ENCODE results near the gene WDHD1. TPM values are rescaled to one million over a fixed set of nuclear protein-coding genes. Genes with fewer than 3 reads are reported as not detected.
A peak's percentile ranks its signal among the peaks of the same experiment; 100 is the strongest.

The WDHD1 gene
- total RNA-seq, 1 experiment from 2014 or later = 6.5 TPM

- Mint-ChIP-seq H3K9me3 (ENCODE audit: unreplicated experiment) (no peaks in the 10 kb centered on the region), H3K27ac (ENCODE audit: low read depth, unreplicated experiment) (no peak overlapping the region), H3K4me3 (ENCODE audit: unreplicated experiment) (no peak overlapping the region), H3K36me3 (ENCODE audit: insufficient read depth, unreplicated experiment) (no peaks in the 10 kb centered on the region), H3K4me1 (ENCODE audit: insufficient read depth, unreplicated experiment) (peaks cover 6% of the 10 kb centered on the region), H3K27me3 (ENCODE audit: insufficient read depth, unreplicated experiment) (no peaks in the 10 kb centered on the region)
- no peak for TF ChIP-seq CTCF (IDR thresholded peaks at IDR 0.05; ENCODE audit: unreplicated experiment)
- no TSS peak for BruUV-seq (replicated peaks)
- intact Hi-C loops (cut with micrococcal nuclease) = no loop called here
- peak; percentile 33 for DNase-seq (ENCODE audit: unreplicated experiment)
- ChIA-PET CTCF (interaction anchor here (0.7 to 1.1 kb wide), 3 partner anchors 10 to 1025 kb away, joined by 3 to 4 read pairs (median 3); no protein-coding TSS in a partner anchor), POLR2A (interaction anchor here (0.8 kb wide), 1 partner anchor 13 kb away, joined by 4 read pairs; no protein-coding TSS in a partner anchor)
Measured at GRCh38 chr14:54894995-54895394, 131.9 kb downstream of the WDHD1 start.

GRCh38 chr14:54893151-54893760, 133.6 kb downstream of the WDHD1 start:
- peaks cover 6% of the 10 kb centered on the region for H3K4me1 Mint-ChIP-seq (ENCODE audit: insufficient read depth, unreplicated experiment)
- ChIA-PET POLR2A (interaction anchor here (0.7 to 3.7 kb wide), 4 partner anchors 10 to 337 kb away, joined by 3 to 16 read pairs (median 5); partner anchors contain the start of gene GCH1), CTCF (interaction anchor here (1.7 to 3.5 kb wide), 2 partner anchors 12 to 329 kb away, joined by 4 to 20 read pairs; no protein-coding TSS in a partner anchor)
- intact Hi-C loops (cut with micrococcal nuclease) = loop anchor here (1.0 to 2.0 kb wide), 2 partner anchors 88 to 328 kb away; no protein-coding TSS in a partner anchor
- no TSS peak for BruUV-seq (replicated peaks)
- TF ChIP-seq CTCF (IDR thresholded peaks at IDR 0.05; ENCODE audit: unreplicated experiment) = peak; percentile 65
- no peaks in the 10 kb centered on the region for H3K36me3 Mint-ChIP-seq (ENCODE audit: insufficient read depth, unreplicated experiment)
- peak; percentile 80 for DNase-seq (ENCODE audit: unreplicated experiment)
- H3K27me3 Mint-ChIP-seq (ENCODE audit: insufficient read depth, unreplicated experiment) = no peaks in the 10 kb centered on the region
- no peak overlapping the region for H3K4me3 Mint-ChIP-seq (ENCODE audit: unreplicated experiment)
- H3K27ac Mint-ChIP-seq (ENCODE audit: low read depth, unreplicated experiment) = no peak overlapping the region
- no peaks in the 10 kb centered on the region for H3K9me3 Mint-ChIP-seq (ENCODE audit: unreplicated experiment)

- Mint-ChIP-seq H3K4me1 (ENCODE audit: insufficient read depth, unreplicated experiment) (peaks cover 6% of the 10 kb centered on the region), H3K27me3 (ENCODE audit: insufficient read depth, unreplicated experiment) (no peaks in the 10 kb centered on the region), H3K27ac (ENCODE audit: low read depth, unreplicated experiment) (no peak overlapping the region), H3K36me3 (ENCODE audit: insufficient read depth, unreplicated experiment) (no peaks in the 10 kb centered on the region), H3K4me3 (ENCODE audit: unreplicated experiment) (no peak overlapping the region), H3K9me3 (ENCODE audit: unreplicated experiment) (no peaks in the 10 kb centered on the region)
- DNase-seq (ENCODE audit: unreplicated experiment) = no peak
- ChIA-PET POLR2A (interaction anchor here (3.7 kb wide), 1 partner anchor 10 kb away, joined by 16 read pairs; no protein-coding TSS in a partner anchor), CTCF (interaction anchor here (0.6 to 3.5 kb wide), 5 partner anchors 10 to 332 kb away, joined by 3 to 20 read pairs (median 4); no protein-coding TSS in a partner anchor)
- intact Hi-C loops (cut with micrococcal nuclease) = loop anchor here (2.0 kb wide), 1 partner anchor 327 kb away; no protein-coding TSS in a partner anchor
- no peak for TF ChIP-seq CTCF (IDR thresholded peaks at IDR 0.05; ENCODE audit: unreplicated experiment)
- BruUV-seq (replicated peaks) = no TSS peak
Measured at GRCh38 chr14:54891471-54892245, 135.2 kb downstream of the WDHD1 start.

- Mint-ChIP-seq H3K4me1 (ENCODE audit: insufficient read depth, unreplicated experiment) (peaks cover 6% of the 10 kb centered on the region), H3K27ac (ENCODE audit: low read depth, unreplicated experiment) (no peak overlapping the region), H3K9me3 (ENCODE audit: unreplicated experiment) (no peaks in the 10 kb centered on the region), H3K4me3 (ENCODE audit: unreplicated experiment) (no peak overlapping the region), H3K36me3 (ENCODE audit: insufficient read depth, unreplicated experiment) (no peaks in the 10 kb centered on the region), H3K27me3 (ENCODE audit: insufficient read depth, unreplicated experiment) (no peaks in the 10 kb centered on the region)
- no peak for DNase-seq (ENCODE audit: unreplicated experiment)
- no peak for TF ChIP-seq CTCF (IDR thresholded peaks at IDR 0.05; ENCODE audit: unreplicated experiment)
- ChIA-PET POLR2A (interaction anchor here (3.7 kb wide), 1 partner anchor 9 kb away, joined by 16 read pairs; no protein-coding TSS in a partner anchor), CTCF (interaction anchor here (0.6 to 3.5 kb wide), 3 partner anchors 9 to 77 kb away, joined by 3 to 20 read pairs (median 4); partner anchors contain the start of gene GCH1)
- intact Hi-C loops (cut with micrococcal nuclease) = no loop called here
- no TSS peak for BruUV-seq (replicated peaks)
Measured at GRCh38 chr14:54890788-54891187, 136.1 kb downstream of the WDHD1 start.
